Measurements from ENCODE around the gene MRPL52. TPM values are rescaled to one million over a fixed set of nuclear protein-coding genes. Genes with fewer than 3 reads are reported as not detected.

MRPL52 gene
- total RNA-seq, result 31.1 and 46.6 TPM in 2 replicates

GRCh38 chr14:22829661-22830442, at the start of gene MRPL52:
Gene MRPL52 (plus strand): TSS chr14:22829887. CDS start chr14:22829913, 26 bp downstream.

GRCh38 chr14:22814941-22815713, 14.6 kb upstream of the MRPL52 start, which contains the start of gene SLC7A7:
Gene SLC7A7 (minus strand): TSS chr14:22815435. CDS start chr14:22813398, 2,037 bp downstream.

DNA sequence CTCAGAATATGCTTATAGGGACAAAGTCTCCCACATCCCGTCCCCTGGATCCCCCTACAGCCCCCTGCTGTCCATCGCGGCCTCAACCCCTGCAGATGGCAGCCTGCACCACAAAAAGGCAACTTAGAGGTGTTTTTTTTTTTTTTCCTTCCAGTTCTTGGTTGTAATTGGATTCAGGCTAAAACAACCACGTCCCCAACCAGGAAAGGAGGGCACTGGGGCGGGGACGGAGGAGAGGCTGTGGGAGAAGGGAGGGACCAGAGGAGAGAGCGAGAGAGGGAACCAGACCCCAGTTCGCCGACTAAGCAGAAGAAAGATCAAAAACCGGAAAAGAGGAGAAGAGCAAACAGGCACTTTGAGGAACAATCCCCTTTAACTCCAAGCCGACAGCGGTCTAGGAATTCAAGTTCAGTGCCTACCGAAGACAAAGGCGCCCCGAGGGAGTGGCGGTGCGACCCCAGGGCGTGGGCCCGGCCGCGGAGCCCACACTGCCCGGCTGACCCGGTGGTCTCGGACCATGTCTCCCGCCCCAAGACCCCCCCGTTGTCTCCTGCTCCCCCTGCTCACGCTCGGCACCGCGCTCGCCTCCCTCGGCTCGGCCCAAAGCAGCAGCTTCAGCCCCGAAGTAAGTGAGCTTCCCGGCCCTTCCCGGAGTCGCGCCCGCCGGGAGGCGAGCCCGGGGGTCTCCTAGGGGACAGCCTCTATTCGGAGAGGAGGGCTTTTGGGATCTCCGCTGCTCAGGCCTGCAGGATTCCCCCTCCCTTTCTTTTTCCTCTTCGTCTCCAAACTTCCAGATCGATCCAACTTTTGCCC, 6.8 kb downstream of the MRPL52 start, which contains the start of gene MMP14:
Gene MMP14, plus strand, starts transcription at position 285 of the 813 bp plus-strand sequence. Its CDS starts 233 bp downstream, at position 518.

DNA sequence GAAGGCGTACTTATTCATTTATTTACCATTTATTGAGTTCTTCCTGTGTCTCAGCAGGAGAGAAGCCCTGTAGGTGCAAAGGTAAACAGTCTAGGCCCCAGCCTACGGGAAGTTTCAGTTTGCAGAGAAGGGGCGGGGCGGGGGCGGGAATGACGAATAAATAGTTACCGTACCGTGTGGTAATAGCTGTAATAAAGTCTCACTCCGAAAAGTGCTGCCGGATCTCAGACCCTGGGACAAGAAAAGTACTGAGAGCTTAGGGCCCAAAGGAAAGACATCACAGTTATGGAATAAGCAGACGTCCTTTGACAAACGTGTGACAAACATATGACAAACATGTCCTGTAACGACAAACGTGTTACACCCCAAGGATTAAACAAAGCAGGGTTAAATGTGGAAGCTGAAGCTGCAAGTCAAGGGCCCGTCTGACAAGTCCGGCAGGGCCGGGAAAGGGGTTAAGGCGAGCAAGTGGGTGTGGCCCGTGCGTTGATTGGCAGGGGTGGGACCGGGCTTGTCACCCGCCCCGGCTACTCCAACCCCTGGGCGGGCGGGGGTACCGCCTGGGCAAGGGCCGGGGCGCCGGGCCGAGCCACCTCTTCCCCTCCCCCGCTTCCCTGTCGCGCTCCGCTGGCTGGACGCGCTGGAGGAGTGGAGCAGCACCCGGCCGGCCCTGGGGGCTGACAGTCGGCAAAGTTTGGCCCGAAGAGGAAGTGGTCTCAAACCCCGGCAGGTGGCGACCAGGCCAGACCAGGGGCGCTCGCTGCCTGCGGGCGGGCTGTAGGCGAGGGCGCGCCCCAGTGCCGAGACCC, 41.7 kb downstream of the MRPL52 start, which contains the start of gene LRP10:
Gene LRP10, plus strand, starts transcription at position 517 of the 809 bp plus-strand sequence. CDS start 564 bp downstream, outside the sequence.

DNA sequence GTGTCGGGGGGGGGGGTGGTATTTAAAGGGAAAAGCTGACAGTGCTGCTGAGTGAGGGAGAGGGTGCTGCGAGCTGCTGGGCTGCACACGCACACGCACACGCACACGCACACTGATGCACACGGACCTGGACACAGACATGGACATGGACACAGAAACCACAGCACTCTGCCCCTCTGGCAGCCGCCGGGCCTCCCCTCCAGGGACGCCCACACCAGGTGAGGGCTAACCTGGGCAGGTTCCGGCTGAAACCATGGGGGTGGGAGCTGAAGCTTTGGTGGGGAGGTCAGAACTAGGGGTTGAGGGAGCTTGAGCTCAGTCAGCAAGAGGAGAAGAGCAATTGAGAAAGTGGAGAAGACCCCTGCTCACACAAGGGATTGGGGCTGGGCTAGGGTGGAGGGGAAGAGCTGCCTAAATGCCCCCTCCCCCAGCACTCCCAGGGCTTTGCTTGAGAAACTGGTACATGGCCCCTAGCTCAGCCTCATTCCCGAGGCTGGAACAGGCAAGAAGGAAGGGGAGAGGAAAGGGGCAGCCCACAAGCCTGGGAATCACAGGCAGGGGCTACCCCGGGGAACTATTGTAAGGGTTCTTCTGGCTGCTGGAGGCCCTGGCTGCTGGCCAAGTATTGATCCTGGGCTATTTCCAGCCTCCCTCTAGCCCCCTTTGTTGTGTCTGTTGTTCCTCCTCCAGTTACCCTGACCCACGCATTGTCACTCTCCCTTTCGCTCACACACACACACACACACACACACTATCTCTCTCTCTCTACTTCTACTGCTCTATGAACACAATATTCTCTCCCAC, 53.7 kb downstream of the MRPL52 start, which contains the start of gene REM2:
Gene REM2, plus strand, starts transcription at position 50 of the 804 bp plus-strand sequence. Its CDS starts 66 bp downstream, at position 116.

Other genes starting within 250 kb of the MRPL52 start
- gene DAD1, start 240.7 kb upstream of the MRPL52 start, total RNA-seq, result 290 and 309 TPM in 2 replicates
- 8.1 and 12.5 TPM in 2 replicates for gene ABHD4, start 231.6 kb upstream of the MRPL52 start, total RNA-seq
- not detected in 2 replicates for gene OR6J1, start 185.5 kb upstream of the MRPL52 start, total RNA-seq
- 39.6 and 59.2 TPM in 2 replicates for gene OXA1L, start 63.2 kb upstream of the MRPL52 start, total RNA-seq
- gene SLC7A7, start 14.5 kb upstream of the MRPL52 start, total RNA-seq, result 1.9 and 2.6 TPM in 2 replicates
- gene MMP14, start 6.7 kb downstream of the MRPL52 start, total RNA-seq, result 378 and 489 TPM in 2 replicates
- gene LRP10, start 41.9 kb downstream of the MRPL52 start, total RNA-seq, result 56.5 and 78.7 TPM in 2 replicates
- 0.12 and 0.26 TPM in 2 replicates for gene REM2, start 53.3 kb downstream of the MRPL52 start, total RNA-seq
- gene RBM23, start 89.3 kb downstream of the MRPL52 start, total RNA-seq, result 60.1 and 75.9 TPM in 2 replicates
- gene PRMT5, start 99.5 kb downstream of the MRPL52 start, total RNA-seq, result 35.3 and 59.3 TPM in 2 replicates
- 35.9 and 40.2 TPM in 2 replicates for gene HAUS4, start 127.2 kb downstream of the MRPL52 start, total RNA-seq
- gene AJUBA, start 152.7 kb downstream of the MRPL52 start, total RNA-seq, result 10.7 and 19.0 TPM in 2 replicates
- gene C14orf93, start 180.3 kb downstream of the MRPL52 start, total RNA-seq, result 6.2 and 7.5 TPM in 2 replicates
- 167 and 209 TPM in 2 replicates for gene PSMB5, start 205.0 kb downstream of the MRPL52 start, total RNA-seq
- gene PSMB11, start 212.3 kb downstream of the MRPL52 start, total RNA-seq, result not detected in 2 replicates
- 3.0 and 3.4 TPM in 2 replicates for gene CDH24, start 227.6 kb downstream of the MRPL52 start, total RNA-seq